ENCODE results near the gene IFNA1. TPM values are rescaled to one million over a fixed set of nuclear protein-coding genes. Genes with fewer than 3 reads are reported as not detected.

Gene IFNA1
- total RNA-seq, 1 experiment from 2014 or later: not detected

GRCh38 chr9:21414220-21414940, 25.9 kb upstream of the IFNA1 start:
- H3K27ac Mint-ChIP-seq: no peak overlapping the region
- H3K4me1 ChIP-seq (ENCODE audit: insufficient read depth, low read length): no peaks in the 10 kb centered on the region
- no peak for DNase-seq
- no peak overlapping the region for H4K8ac ChIP-seq (replicated peaks; ENCODE audit: insufficient read length, low read depth, low read length)
- H3K9me3 ChIP-seq (ENCODE audit: control insufficient read depth, low read depth, low read length): no peaks in the 10 kb centered on the region
- H2AFZ ChIP-seq (ENCODE audit: low read length): no peak overlapping the region
- H3K4me2 ChIP-seq (ENCODE audit: insufficient read depth, insufficient read length, low read length): no peak overlapping the region
- H3K56ac ChIP-seq (ENCODE audit: insufficient read length, low read depth, low read length): no peak overlapping the region
- H3K18ac ChIP-seq (ENCODE audit: insufficient read length, low read depth, low read length): no peak overlapping the region
- no peak overlapping the region for H3T11ph ChIP-seq (ENCODE audit: low read length)
- no peak overlapping the region for H3K4me3 Mint-ChIP-seq
- no peak overlapping the region for H2BK120ac ChIP-seq (ENCODE audit: low read depth, low read length, poor library complexity, severe bottlenecking)
- H4K20me1 ChIP-seq (ENCODE audit: control insufficient read depth, insufficient read depth, insufficient read length): no peaks in the 10 kb centered on the region
- H3K9me3 Mint-ChIP-seq: no peaks in the 10 kb centered on the region
- no peak overlapping the region for H3K23ac ChIP-seq (ENCODE audit: insufficient read length, low read depth, low read length)
- no peaks in the 10 kb centered on the region for H3K27me3 ChIP-seq (ENCODE audit: insufficient read depth, low read length)
- H2AK5ac ChIP-seq (ENCODE audit: insufficient read length, low read length): no peak overlapping the region
- no peak overlapping the region for H2BK12ac ChIP-seq (ENCODE audit: insufficient read length, low read depth, low read length)
- H4K91ac ChIP-seq (ENCODE audit: insufficient read length, low read depth, low read length): no peak overlapping the region
- no CpG with 5 or more reads among the region's 2 CpGs for WGBS (ENCODE audit: extremely low coverage, insufficient read length, low lambda C conversion rate)
- H2BK5ac ChIP-seq (ENCODE audit: insufficient read length, low read length): no peak overlapping the region
- no peak overlapping the region for H3K4ac ChIP-seq (ENCODE audit: low read depth, low read length)
- no peak overlapping the region for H4K5ac ChIP-seq (ENCODE audit: insufficient read length, low read depth, low read length)
- H3K79me1 ChIP-seq (ENCODE audit: insufficient read depth, low read depth, low read length, poor library complexity, severe bottlenecking): no peaks in the 10 kb centered on the region
- H2BK20ac ChIP-seq (ENCODE audit: low read depth, low read length, poor library complexity, severe bottlenecking): no peak overlapping the region
- no peak overlapping the region for H3K14ac ChIP-seq (ENCODE audit: insufficient read depth, low read length)
- TF ChIP-seq, protein P1, sequence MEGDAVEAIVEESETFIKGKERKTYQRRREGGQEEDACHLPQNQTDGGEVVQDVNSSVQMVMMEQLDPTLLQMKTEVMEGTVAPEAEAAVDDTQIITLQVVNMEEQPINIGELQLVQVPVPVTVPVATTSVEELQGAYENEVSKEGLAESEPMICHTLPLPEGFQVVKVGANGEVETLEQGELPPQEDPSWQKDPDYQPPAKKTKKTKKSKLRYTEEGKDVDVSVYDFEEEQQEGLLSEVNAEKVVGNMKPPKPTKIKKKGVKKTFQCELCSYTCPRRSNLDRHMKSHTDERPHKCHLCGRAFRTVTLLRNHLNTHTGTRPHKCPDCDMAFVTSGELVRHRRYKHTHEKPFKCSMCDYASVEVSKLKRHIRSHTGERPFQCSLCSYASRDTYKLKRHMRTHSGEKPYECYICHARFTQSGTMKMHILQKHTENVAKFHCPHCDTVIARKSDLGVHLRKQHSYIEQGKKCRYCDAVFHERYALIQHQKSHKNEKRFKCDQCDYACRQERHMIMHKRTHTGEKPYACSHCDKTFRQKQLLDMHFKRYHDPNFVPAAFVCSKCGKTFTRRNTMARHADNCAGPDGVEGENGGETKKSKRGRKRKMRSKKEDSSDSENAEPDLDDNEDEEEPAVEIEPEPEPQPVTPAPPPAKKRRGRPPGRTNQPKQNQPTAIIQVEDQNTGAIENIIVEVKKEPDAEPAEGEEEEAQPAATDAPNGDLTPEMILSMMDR (conservative IDR thresholded peaks at IDR 0.05): no peak
- H3K4me1 Mint-ChIP-seq: no peaks in the 10 kb centered on the region
- H2BK15ac ChIP-seq (ENCODE audit: low read depth, low read length): no peak overlapping the region
- no peaks in the 10 kb centered on the region for H3K23me2 ChIP-seq (ENCODE audit: insufficient read length, low read depth, low read length, poor library complexity, severe bottlenecking)
- H3K27me3 Mint-ChIP-seq (ENCODE audit: low read depth): peaks cover 2% of the 10 kb centered on the region; the same call in 1 of the 2 replicates
- no peak overlapping the region for H3K9ac ChIP-seq (ENCODE audit: extremely low read depth, insufficient read length, low read length)
- no peaks in the 10 kb centered on the region for H3K79me2 ChIP-seq (ENCODE audit: insufficient read depth, low read length)
- no peak overlapping the region for H3K27ac ChIP-seq (ENCODE audit: insufficient read length, low read depth, low read length)
- H3K36me3 Mint-ChIP-seq (ENCODE audit: insufficient read depth in 1 of 3, low read depth in 3 of 3): no peaks in the 10 kb centered on the region
